HG03066 (cell line): ENCODE data around the gene NDUFA9.
A peak's percentile ranks its signal among the peaks of the same experiment; 100 is the strongest.

Experiments
- ATAC-seq: cut with Tn5 transposase; IDR thresholded peaks from one replicate; pipeline ENCODE4 v1.9.1; 2021; ENCODE audit warnings: low read depth; ENCODE audit not compliant: unreplicated experiment

The NDUFA9 gene

GRCh38 chr12:4648501-4649357, at the start of gene NDUFA9, which contains the start of gene AKAP3:
TSS of gene NDUFA9 (plus strand) at chr12:4649114. CDS start at chr12:4649127, 13 bp downstream.
TSS of gene AKAP3 (minus strand) at chr12:4649051. CDS start at chr12:4638196, 10,855 bp downstream.
- peak; percentile 76 for ATAC-seq

DNA sequence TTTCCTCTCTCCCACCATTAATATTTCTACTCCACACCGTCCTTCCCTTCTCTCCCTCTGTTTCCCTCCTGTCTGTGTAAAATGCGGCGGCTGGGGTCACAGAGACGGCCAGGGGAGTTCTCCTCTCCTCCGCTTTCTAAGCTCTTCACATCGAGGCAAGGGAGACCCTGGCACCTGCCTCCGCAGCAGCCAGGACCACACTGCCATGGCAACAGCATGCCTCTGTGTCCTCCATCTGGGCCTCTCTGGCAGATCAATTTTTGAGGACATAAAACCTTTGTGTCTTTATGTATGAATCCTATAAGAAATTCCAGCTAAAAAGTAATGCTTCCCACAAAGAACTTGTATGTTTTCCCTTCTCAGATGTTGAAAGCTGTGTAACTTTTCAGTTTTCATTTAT, 45.5 kb upstream of the NDUFA9 start:
- ATAC-seq, result no peak

DNA sequence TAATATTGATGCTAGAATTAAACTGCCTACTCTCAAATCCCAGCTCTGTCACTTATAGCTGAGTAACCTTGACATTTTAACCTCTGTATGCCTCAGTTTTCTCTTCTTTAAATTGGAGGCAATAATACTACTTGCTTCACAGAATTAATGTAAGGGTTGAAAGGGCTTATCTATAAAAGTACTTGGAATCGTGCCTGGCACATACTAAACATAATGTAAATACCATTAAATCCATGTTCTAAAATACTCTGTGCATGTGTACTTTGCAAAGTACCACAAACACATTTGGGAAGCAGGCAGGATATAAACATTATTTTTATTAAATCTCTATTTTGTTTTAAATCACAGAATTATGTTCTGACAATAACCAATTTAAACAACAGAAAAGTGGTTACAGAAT, 45.0 kb upstream of the NDUFA9 start:
- no peak for ATAC-seq

- peak; percentile 93 for ATAC-seq
Measured at GRCh38 chr12:4604684-4605193, 44.2 kb upstream of the NDUFA9 start.

DNA sequence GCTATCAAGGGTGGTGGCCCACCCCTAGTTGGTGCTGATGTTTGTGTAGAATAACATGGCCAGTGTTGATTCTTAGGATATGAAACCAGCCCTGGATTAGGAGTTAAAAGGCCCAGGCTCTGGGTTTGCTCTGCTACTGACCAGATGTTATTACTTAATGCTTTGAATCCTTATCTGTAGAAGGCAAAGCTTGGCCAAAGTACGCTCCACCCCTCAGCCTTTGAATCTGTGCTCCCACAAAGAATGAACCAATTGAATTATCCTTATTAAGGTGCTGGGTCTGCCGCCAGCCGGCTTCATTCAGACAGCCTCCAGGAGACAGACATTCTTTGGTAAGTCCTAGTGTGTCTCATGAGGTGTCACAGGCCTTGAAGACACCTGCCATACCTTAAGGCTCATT, 41.9 kb upstream of the NDUFA9 start:
- no peak for ATAC-seq

- no peak for ATAC-seq
Measured at GRCh38 chr12:4609071-4609470, 39.8 kb upstream of the NDUFA9 start.

- ATAC-seq, result no peak
Measured at GRCh38 chr12:4610481-4610880, 38.4 kb upstream of the NDUFA9 start.

DNA sequence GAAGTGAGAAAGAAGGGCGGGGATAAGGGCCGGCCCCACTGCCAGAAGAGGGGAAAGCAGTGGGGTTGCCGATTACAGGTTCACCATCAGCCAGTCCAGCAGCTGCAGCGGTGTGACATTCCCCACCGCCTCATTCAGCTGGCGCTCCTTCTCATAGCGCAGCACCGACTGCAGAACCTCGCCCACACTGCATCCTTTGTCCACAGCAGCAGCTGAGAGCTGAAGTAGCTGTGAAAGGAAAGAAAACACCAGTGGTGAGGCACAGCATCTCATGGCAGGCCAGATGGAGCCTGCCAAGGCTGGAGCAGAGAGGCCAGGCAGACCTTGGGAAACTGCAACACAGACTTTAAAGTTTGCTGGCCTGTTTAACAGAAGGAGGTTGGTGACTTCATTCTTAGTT, 33.2 kb upstream of the NDUFA9 start:
- no peak for ATAC-seq

DNA sequence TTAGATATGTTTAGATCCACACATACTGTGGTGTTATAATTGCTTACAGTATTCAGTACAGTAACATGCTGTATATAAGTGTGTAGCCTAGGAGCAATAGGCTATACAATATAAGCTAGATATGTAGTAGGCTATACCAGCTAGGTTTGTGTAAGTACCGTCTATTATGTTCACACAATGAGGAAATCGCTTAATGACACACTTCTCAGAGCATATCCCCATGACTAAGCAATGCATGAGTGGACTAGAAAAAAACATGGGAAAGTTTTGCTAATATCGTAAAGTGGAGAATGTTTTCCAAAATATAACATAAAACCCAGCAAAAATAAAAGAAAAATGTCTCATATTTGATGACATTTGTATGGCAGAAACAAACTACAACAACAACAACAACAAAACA, 27.4 kb upstream of the NDUFA9 start:
- no peak for ATAC-seq

DNA sequence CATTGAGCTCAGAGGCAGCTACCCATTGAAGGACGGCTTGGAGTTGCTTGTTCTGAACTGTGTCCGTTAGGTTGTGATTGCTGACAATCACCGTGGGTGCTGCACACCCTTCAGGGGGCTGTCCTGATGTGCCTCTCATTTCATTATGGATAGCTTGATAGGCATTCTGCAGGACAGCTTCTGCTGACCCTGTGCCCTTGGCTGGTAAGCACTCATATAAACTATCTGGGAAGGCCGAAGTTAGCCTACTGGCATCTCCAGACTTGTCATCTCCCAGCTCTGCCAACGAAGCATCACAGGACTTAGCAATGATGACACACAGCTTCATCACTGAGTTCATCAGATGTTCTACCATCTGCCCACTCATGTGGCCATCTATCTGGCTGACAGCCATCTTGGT, 22.4 kb upstream of the NDUFA9 start:
- ATAC-seq, result no peak

GRCh38 chr12:4628406-4628805, 20.5 kb upstream of the NDUFA9 start:
- ATAC-seq, result no peak

DNA sequence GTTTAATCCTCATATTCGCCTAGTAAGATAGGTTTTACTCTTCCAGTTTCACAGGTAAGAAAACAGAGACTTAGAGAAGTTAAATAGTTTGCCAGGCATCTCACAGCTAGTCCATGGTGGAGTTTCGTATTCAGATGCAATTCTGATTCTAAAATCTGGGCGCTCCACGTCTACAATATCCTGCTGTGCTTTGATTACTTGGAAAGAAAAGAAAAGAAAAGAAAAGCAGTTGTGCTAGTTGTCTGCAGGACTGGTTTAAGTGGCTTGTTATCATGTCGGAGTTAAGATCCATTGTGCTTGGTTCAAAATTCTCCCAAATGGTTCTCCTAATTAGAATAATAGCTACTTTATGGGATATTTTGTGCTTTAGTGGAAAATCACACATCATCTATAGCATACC, 18.7 kb upstream of the NDUFA9 start:
- ATAC-seq, result no peak

- ATAC-seq, result no peak
Measured at GRCh38 chr12:4643747-4644146, 5.2 kb upstream of the NDUFA9 start.

DNA sequence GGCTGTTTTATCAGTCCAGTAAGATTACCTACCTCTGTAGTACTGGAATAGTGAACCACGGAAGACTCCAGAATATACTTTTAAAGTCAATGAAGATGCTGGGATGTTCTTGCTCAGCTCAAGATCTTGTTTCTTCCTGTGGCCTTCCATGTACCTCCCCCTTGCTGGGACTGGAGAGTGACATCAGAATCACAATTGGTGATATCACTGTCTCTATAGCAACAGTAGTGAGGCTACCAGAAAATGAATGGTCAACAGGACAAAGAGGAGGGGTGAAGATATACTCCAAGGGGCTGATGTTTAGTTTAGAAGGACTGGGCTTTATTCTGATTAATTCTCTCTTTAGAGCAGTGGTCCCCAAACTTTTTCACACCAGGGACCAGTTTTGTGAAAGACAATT, 3.9 kb upstream of the NDUFA9 start:
- no peak for ATAC-seq

DNA sequence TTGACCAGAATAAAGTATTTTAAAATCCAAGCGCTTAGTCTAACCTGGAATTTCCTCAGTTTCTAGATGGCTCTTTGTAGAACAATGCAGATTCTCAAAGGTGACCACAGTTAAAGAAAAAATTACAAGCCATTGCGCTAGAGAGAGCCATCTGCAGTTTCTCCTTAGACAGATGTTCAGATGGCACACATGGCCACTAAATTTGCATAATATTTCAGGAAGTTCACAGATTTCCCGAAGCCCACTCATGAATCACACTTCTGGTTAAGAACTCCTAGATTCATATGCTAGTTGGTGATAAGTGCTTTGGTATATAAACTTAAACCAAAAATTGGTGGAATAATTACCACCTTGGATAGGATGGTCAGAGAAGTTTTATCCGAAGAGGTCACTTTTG, 812 bp upstream of the NDUFA9 start:
- peak; percentile 39 for ATAC-seq

DNA sequence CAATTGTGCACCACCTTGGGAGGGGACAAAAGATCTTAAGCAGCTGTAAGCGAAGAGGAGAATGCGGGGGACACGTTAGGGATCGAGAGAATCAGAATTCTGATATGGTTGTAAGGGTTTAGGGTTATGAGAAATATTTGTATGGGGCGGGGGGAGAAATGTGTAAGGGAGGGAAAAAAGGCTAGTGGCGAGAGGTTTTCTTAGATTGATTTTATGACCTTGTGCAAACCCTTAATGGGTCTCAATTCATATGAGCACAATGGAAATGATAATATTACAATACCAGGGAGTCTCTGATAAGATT, 396 bp downstream of the NDUFA9 start:
- no peak for ATAC-seq

DNA sequence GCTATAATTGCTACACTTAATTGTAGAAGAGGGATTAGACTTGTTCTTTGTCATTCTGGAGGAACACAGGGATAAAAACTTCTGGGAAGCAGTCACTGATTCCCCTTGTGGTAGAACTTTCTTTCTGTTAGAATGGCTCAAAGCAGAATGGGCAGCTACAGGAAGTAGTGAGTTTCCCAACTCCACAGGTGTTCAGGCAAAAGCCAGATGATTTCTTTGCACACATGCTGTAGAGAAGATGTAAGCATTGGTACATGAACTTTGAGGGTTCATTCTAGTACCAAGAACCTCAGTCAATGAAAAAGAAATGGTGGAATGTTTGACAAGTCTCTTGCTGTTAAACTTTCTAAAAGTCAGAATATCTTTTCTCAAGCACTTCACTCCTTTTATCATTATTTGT, 4.3 kb downstream of the NDUFA9 start:
- no peak for ATAC-seq

DNA sequence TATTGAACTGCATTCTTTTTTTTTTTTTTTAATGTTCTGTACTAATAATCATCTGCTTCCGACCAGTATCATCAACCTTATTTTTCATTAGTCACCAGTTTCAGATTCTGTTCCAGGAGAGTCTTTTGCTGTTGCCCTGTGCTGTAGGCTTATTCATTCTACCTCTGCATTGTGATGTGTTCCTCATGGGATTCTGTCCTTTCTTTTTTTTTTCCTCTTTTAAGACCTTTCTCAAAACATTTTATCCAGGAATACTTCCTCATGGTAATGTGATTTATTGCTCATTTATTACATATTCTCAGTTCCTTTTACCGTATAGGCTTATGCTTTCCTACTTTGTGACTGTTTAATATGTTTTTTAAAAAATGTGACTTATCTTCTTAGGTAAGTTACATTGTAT, 4.8 kb downstream of the NDUFA9 start:
- no peak for ATAC-seq

GRCh38 chr12:4663971-4664505, 15.1 kb downstream of the NDUFA9 start:
- ATAC-seq, result no peak

GRCh38 chr12:4665236-4665635, 16.3 kb downstream of the NDUFA9 start:
- no peak for ATAC-seq

GRCh38 chr12:4679711-4680110, 30.8 kb downstream of the NDUFA9 start:
- no peak for ATAC-seq

DNA sequence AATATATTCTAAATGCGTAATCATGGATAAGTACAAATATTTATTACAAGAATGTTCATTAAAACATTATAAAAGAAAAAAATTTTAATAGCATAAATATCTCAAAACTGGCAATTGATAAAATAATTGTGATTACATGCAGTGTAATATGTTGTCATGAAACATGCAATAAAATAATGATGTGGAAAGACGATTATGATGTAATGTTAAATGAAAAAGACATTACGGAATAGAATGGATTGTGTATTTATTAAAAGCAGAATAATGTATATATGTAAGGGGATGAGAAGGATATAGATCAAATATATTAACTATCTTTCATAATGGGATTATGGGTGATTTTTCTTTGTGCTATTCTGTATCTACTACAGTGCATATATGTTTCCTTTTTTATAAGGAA, 32.8 kb downstream of the NDUFA9 start:
- no peak for ATAC-seq
